Fibroblast of skin of scalp (primary cell): ENCODE measurements around the gene RAB31.

Experiments used
- DNase-seq: peaks from one replicate; pipeline ENCODE4 v3.0.0-alpha.2; 2013

The RAB31 gene

GRCh38 chr18:9714266-9715087 is 6.4 kb downstream of the RAB31 start:
- no peak for DNase-seq

GRCh38 chr18:9715088-9715343 is 6.9 kb downstream of the RAB31 start:
- no peak for DNase-seq

DNA sequence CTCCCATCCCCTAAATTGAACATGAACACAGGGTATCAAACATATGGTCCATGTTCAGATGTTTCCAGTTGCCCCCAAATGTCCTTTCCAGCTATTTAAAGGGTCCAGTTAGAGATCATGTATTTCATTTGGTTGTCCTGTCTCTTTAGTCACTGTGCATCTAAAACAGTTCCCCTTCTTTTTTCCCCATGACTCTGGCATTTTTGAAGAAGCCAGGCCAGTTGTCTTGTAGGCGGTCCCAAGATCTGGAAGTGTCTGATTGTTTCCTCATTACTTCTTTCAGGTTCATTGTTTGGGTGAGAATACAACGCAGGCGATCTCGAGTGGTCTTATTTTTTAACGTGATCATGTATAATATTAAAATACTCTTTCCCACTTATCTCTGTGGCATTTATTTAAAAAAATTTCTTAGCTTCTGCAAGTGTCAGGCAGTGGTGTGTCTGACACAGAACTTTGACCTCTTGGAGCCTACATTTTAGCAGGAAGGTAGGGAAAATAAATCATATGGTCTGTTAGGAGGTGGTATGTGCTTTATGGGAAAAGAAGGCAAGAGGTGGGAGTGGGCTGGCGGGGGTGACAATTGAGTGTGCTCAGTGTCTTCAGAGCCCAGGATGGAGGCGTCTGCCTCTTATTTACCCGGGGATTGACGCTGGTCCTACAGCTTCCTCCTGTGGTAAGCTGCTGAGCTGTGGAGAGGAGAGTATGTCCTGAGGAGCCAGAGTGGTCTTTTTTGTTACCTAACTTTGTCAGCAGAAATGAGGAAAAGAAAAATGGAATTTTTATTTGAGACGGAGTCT is 8.1 kb downstream of the RAB31 start:
- no peak for DNase-seq

GRCh38 chr18:9716780-9717563 is 8.9 kb downstream of the RAB31 start:
- no peak for DNase-seq

GRCh38 chr18:9719421-9719981 is 11.4 kb downstream of the RAB31 start:
- peak; percentile 80 for DNase-seq

- DNase-seq, result no peak
Observed at GRCh38 chr18:9720327-9720726, 12.2 kb downstream of the RAB31 start.

DNA sequence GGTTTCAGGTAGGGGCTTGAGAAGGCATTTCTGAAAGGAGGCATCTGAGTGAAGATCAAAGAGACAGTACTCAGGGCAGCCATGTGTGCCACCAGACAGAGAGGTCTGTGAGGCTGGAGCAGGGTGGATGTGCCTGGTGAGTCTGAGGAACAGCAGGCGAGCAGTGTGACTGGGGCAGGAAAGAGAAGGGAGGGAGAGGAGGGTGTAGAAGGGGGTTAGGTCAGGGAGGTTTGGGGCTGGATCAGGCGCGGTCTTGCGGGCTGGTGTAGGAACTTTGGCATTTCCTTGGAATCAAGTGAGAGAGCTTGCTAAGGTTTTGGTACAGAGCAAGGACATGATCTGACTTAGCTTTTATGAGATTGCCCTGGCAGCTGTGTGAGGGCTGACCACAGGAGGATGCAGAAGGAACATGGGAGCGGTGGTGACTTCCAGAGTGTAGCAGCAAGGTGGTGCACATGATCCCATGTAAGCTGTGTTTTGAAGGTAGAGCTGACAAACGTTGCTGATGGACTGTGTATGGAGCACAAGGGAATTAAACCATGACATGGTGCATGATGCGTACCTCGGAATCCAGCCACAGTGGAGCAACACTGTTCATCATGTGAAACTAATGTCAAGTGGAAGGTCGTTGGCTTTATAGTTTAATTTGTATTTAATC is 13.9 kb downstream of the RAB31 start:
- DNase-seq, result no peak

DNA sequence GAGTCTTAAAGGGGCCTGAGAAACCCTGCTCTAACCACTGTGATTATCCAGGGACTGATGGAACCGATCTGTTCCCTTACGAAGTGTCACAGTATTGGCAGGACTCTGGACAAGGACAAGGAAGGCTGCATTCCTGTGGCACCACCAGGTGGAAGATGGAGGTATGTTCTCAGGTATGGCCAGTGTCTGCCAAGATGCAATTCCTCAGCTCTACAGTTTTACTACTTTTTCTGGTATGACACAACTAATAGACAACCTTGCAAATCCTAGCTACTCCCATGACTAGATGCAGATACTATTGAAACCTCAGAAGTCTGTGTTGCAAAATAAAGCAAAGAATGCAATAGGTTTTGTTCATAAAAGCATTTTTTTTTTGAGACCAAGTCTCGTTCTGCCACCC is 14.6 kb downstream of the RAB31 start:
- DNase-seq, result no peak

GRCh38 chr18:9724797-9725585 is 16.9 kb downstream of the RAB31 start:
- no peak for DNase-seq

DNA sequence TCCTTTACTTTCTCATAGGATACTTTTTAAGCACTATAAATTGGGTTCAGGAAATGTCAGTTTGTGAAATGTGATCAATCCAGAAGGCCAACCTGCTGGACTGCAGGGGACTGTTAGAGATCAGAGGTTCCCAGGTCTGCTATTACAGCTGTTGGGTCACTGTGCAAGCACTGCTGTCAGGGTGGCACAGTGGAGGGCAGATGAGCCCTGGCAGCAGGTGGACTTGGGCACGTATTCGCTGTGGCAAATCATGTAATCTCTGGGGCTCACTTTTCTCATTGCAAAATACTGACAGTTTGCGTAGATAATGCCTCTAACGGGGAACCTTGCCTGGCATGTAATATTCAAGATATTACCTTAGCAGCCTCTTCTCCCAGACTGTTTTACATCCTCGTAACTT is 18.1 kb downstream of the RAB31 start:
- DNase-seq, result no peak

- no peak for DNase-seq
Observed at GRCh38 chr18:9726936-9727335, 18.8 kb downstream of the RAB31 start.

DNA sequence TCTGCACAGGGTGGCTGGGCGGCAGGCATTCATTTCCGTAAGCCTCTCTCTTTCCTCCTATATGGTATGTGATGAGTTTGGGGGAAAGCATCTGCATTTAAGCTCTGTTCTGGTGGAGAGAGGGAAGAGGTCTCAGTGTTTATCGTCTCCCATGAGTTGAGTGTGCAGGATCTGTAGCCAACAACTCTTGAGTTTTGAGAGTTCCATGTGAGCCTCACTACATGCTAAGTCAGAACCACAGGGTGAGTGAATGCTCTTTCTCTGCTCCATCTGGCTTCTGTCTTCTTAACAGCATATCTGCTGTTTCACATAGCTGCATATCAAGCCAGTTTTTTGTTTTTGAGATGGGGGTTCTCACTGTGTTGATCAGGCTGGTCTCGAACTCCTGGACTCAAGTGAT is 22.7 kb downstream of the RAB31 start:
- DNase-seq, result no peak

- DNase-seq, result peak; percentile 61
Observed at GRCh38 chr18:9731380-9731779, 23.3 kb downstream of the RAB31 start.

DNA sequence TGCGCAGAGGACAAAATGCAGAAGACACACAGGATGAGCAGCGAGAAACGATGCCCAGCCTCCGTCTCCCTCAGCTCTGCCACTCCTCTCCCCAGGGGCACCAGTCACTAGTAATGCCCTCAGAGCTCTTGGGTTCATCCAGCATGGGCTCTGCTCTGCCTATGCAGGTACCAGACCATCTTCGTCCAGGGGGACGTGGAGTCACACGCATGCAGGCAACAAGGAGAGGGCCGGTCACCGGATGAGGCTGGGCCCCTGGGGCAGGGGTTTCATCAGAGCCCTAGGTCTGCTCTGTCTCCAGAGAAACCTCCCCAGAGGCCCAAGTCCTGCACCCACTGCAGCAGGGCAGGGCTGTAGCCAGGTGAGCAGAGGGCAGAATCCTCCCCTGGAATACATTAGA is 23.9 kb downstream of the RAB31 start:
- no peak for DNase-seq

GRCh38 chr18:9734189-9734588 is 26.1 kb downstream of the RAB31 start:
- no peak for DNase-seq

- no peak for DNase-seq
Observed at GRCh38 chr18:9735238-9735637, 27.1 kb downstream of the RAB31 start.

- no peak for DNase-seq
Observed at GRCh38 chr18:9735879-9736278, 27.8 kb downstream of the RAB31 start.

DNA sequence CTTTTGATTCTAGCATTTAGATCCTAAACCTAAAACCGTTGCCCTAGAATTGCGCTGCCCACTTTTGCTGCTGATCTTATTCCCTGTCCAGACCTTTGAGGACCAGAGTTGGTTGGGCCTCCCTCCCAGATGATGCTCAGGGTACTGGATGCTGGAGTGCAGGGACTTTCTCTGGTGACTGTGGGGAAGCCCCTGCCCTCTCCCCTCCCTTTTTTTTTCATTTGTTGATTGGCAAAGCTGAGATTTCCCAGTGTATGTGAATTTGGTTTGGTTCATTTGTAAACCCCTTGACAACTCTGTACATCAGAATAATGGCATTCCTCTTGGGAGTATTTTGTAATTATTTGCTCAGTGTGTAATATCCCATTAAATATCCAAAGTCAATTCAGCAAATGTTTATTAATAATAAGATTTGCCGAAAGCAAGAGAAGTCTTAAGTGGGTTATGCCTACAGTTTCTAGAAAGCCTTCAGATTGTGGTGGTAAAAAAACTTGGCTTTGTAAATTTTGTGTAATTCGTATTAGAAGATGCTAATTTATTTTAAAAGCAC is 28.3 kb downstream of the RAB31 start:
- DNase-seq, result no peak

GRCh38 chr18:9737006-9737405 is 28.9 kb downstream of the RAB31 start:
- peak; percentile 42 for DNase-seq

DNA sequence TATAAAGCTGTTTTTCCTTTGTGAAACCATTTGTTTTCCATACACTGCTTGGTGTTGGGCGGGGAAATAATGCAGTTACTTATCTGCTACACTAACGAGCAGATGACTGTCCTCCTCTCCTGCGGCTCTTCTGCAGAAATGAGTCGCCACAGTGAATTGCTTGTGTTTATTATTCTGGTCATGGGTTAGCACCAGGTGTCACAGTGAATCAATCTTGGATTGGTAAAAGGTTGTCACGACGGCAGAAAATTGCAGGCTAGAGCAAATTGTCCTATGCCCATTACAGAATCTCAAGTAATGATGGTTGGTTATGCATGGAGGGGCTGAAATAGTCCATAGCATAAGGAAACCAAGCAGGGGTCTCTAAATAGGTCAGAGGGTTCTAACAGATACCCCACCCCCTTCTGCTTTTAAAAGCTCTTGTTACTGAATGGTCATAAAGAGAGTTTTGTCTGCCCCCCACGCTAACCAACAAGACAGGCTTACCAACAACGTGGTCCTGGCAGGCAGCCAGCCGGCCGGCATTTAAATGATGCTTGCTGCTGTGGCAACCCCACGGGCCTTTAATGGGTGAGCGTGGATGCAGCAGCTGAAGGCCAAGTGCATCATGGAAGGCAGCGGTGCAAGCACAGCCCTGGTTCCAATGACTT is 29.5 kb downstream of the RAB31 start:
- peak; percentile 27 for DNase-seq
